ENCODE results near the gene SOX3.
A peak's percentile ranks its signal among the peaks of the same experiment; 100 is the strongest.

Gene SOX3

GRCh38 chrX:140504371-140505324 is at the start of gene SOX3:
Gene SOX3, minus strand, starts transcription at chrX:140505069. Its CDS starts 9 bp downstream, at chrX:140505060.
- DNase-seq (ENCODE audit: low spot score) = peak; percentile 67

GRCh38 chrX:140548985-140549384 is 44.1 kb upstream of the SOX3 start:
- DNase-seq (ENCODE audit: low spot score) = no peak

GRCh38 chrX:140526171-140526570 is 21.3 kb upstream of the SOX3 start:
- no peak for DNase-seq (ENCODE audit: low spot score)

GRCh38 chrX:140525448-140525847 is 20.6 kb upstream of the SOX3 start:
- no peak for DNase-seq (ENCODE audit: low spot score)

GRCh38 chrX:140524556-140524955 is 19.7 kb upstream of the SOX3 start:
- no peak for DNase-seq (ENCODE audit: low spot score)

- DNase-seq (ENCODE audit: low spot score) = no peak
Measured at GRCh38 chrX:140521393-140521792, 16.5 kb upstream of the SOX3 start.

- DNase-seq (ENCODE audit: low spot score) = no peak
Measured at GRCh38 chrX:140514554-140514953, 9.7 kb upstream of the SOX3 start.

- peak; percentile 53 for DNase-seq (ENCODE audit: low spot score)
Measured at GRCh38 chrX:140510895-140511295, 6.0 kb upstream of the SOX3 start.

GRCh38 chrX:140510306-140510676 is 5.4 kb upstream of the SOX3 start:
- no peak for DNase-seq (ENCODE audit: low spot score)

GRCh38 chrX:140509468-140510305 is 4.8 kb upstream of the SOX3 start:
- DNase-seq (ENCODE audit: low spot score) = no peak

- peak; percentile 51 for DNase-seq (ENCODE audit: low spot score)
Measured at GRCh38 chrX:140508958-140509357, 4.1 kb upstream of the SOX3 start.

GRCh38 chrX:140507982-140508305 is 3.1 kb upstream of the SOX3 start:
- peak; percentile 84 for DNase-seq (ENCODE audit: low spot score)

- peak; percentile 44 for DNase-seq (ENCODE audit: low spot score)
Measured at GRCh38 chrX:140507223-140507981, 2.5 kb upstream of the SOX3 start.

- DNase-seq (ENCODE audit: low spot score) = peak; percentile 59
Measured at GRCh38 chrX:140505421-140506337, 810 bp upstream of the SOX3 start.

GRCh38 chrX:140503714-140504351 is 1.0 kb downstream of the SOX3 start:
- peak; percentile 68 for DNase-seq (ENCODE audit: low spot score)

GRCh38 chrX:140503238-140503601 is 1.6 kb downstream of the SOX3 start:
- DNase-seq (ENCODE audit: low spot score) = no peak

GRCh38 chrX:140502491-140503237 is 2.2 kb downstream of the SOX3 start:
- DNase-seq (ENCODE audit: low spot score) = peak; percentile 52

- peak; percentile 51 for DNase-seq (ENCODE audit: low spot score)
Measured at GRCh38 chrX:140501940-140502468, 2.9 kb downstream of the SOX3 start.

- peak; percentile 67 for DNase-seq (ENCODE audit: low spot score)
Measured at GRCh38 chrX:140501321-140501720, 3.5 kb downstream of the SOX3 start.

GRCh38 chrX:140500441-140500840 is 4.4 kb downstream of the SOX3 start:
- peak; percentile 45 for DNase-seq (ENCODE audit: low spot score)

All from ecto neural progenitor cell (in vitro differentiated cells).